Activated naive CD8-positive, alpha-beta T cell treated with anti-CD3 and anti-CD28 coated beads, Interleukin-2, amount 50 U/mL, for 24 hours (primary cell): ENCODE results near the gene GALP.
"Not testable (repeated sequence)": the region's sequence is repeated elsewhere in the genome, so short reads cannot be mapped to it uniquely, and the experiment has no call there.

Experiments
- ATAC-seq: fragments of 150-1000 bp; cut with Tn5 transposase; one replicate; pipeline ENCODE4 v1.10.0; 2021
- DNase-seq: peaks from one replicate; pipeline ENCODE4 v3.0.0; 2021
- H3K27ac Mint-ChIP-seq: one replicate; pipeline ENCODE4 v1.8.0; 2021; ENCODE audit warnings: mild to moderate bottlenecking, mixed read lengths
- H3K27me3 Mint-ChIP-seq: one replicate; pipeline ENCODE4 v1.8.0; 2021; ENCODE audit warnings: mixed read lengths
- H3K36me3 Mint-ChIP-seq: one replicate; pipeline ENCODE4 v1.8.0; 2021; ENCODE audit warnings: low read depth, mixed read lengths
- H3K4me1 Mint-ChIP-seq: one replicate; pipeline ENCODE4 v1.8.0; 2021; ENCODE audit warnings: mixed read lengths
- H3K4me3 Mint-ChIP-seq: one replicate; pipeline ENCODE4 v1.8.0; 2021; ENCODE audit warnings: mild to moderate bottlenecking, moderate library complexity, mixed read lengths
- H3K9me3 Mint-ChIP-seq: one replicate; pipeline ENCODE4 v1.8.0; 2021; ENCODE audit warnings: mixed read lengths

GALP gene

GRCh38 chr19:56158170-56158757, 17.5 kb upstream of the GALP start:
- H3K36me3 Mint-ChIP-seq = peaks cover 7% of the 10 kb centered on the region
- no peak for DNase-seq

GRCh38 chr19:56159009-56159559, 16.7 kb upstream of the GALP start:
- no peak for DNase-seq
- no peaks in the 10 kb centered on the region for H3K9me3 Mint-ChIP-seq
- peaks cover 7% of the 10 kb centered on the region for H3K36me3 Mint-ChIP-seq
- ATAC-seq = no peak
- H3K27ac Mint-ChIP-seq = no peak overlapping the region
- no peak overlapping the region for H3K4me3 Mint-ChIP-seq
- no peaks in the 10 kb centered on the region for H3K27me3 Mint-ChIP-seq
- H3K4me1 Mint-ChIP-seq = peaks cover 12% of the 10 kb centered on the region

More at GRCh38 chr19:56158170-56158757, 17.5 kb upstream of the GALP start:
- ATAC-seq = no peak
- Mint-ChIP-seq H3K27ac (no peak overlapping the region), H3K9me3 (no peaks in the 10 kb centered on the region), H3K4me3 (no peak overlapping the region), H3K27me3 (no peaks in the 10 kb centered on the region), H3K4me1 (peaks cover 11% of the 10 kb centered on the region)

GRCh38 chr19:56159622-56160271, 16.1 kb upstream of the GALP start:
- Mint-ChIP-seq H3K36me3 (peaks cover 7% of the 10 kb centered on the region), H3K4me1 (peaks cover 13% of the 10 kb centered on the region), H3K27ac (no peak overlapping the region), H3K27me3 (no peaks in the 10 kb centered on the region), H3K4me3 (no peak overlapping the region), H3K9me3 (no peaks in the 10 kb centered on the region)
- DNase-seq (no peak), ATAC-seq (no peak)

- Mint-ChIP-seq H3K27ac (no peak overlapping the region), H3K4me3 (no peak overlapping the region), H3K4me1 (peaks cover 12% of the 10 kb centered on the region), H3K36me3 (peaks cover 7% of the 10 kb centered on the region), H3K9me3 (no peaks in the 10 kb centered on the region), H3K27me3 (no peaks in the 10 kb centered on the region)
- DNase-seq = no peak
- no peak for ATAC-seq
Measured at GRCh38 chr19:56161534-56161933, 14.3 kb upstream of the GALP start.

GRCh38 chr19:56162258-56162657, 13.6 kb upstream of the GALP start:
- Mint-ChIP-seq H3K36me3 (peaks cover 7% of the 10 kb centered on the region), H3K27me3 (no peaks in the 10 kb centered on the region), H3K4me1 (peaks cover 12% of the 10 kb centered on the region), H3K9me3 (no peaks in the 10 kb centered on the region), H3K27ac (no peak overlapping the region), H3K4me3 (no peak overlapping the region)
- no peak for DNase-seq
- ATAC-seq = peak; percentile 78

GRCh38 chr19:56163097-56163496, 12.7 kb upstream of the GALP start:
- Mint-ChIP-seq H3K27ac (no peak overlapping the region), H3K4me3 (no peak overlapping the region), H3K9me3 (no peaks in the 10 kb centered on the region), H3K4me1 (peaks cover 12% of the 10 kb centered on the region), H3K27me3 (no peaks in the 10 kb centered on the region), H3K36me3 (peaks cover 7% of the 10 kb centered on the region)
- DNase-seq (no peak), ATAC-seq (no peak)

- Mint-ChIP-seq H3K27ac (no peak overlapping the region), H3K4me3 (no peak overlapping the region), H3K36me3 (no peaks in the 10 kb centered on the region), H3K9me3 (no peaks in the 10 kb centered on the region), H3K4me1 (peaks cover 9% of the 10 kb centered on the region), H3K27me3 (peaks cover 5% of the 10 kb centered on the region)
- no peak for DNase-seq
- ATAC-seq = no peak
Measured at GRCh38 chr19:56167064-56167578, 8.7 kb upstream of the GALP start.

- Mint-ChIP-seq H3K27ac (no peak overlapping the region), H3K9me3 (no peaks in the 10 kb centered on the region), H3K36me3 (no peaks in the 10 kb centered on the region), H3K27me3 (peaks cover 10% of the 10 kb centered on the region), H3K4me3 (no peak overlapping the region), H3K4me1 (no peaks in the 10 kb centered on the region)
- DNase-seq (no peak), ATAC-seq (no peak)
Measured at GRCh38 chr19:56170261-56170660, 5.5 kb upstream of the GALP start.

- Mint-ChIP-seq H3K27me3 (peaks cover 10% of the 10 kb centered on the region), H3K27ac (no peak overlapping the region), H3K4me1 (no peaks in the 10 kb centered on the region), H3K4me3 (no peak overlapping the region), H3K36me3 (no peaks in the 10 kb centered on the region), H3K9me3 (no peaks in the 10 kb centered on the region)
- DNase-seq (no peak), ATAC-seq (no peak)
Measured at GRCh38 chr19:56174086-56174485, 1.7 kb upstream of the GALP start.

- DNase-seq (no peak), ATAC-seq (no peak)
- no peaks in the 10 kb centered on the region for H3K36me3 Mint-ChIP-seq
- H3K27ac Mint-ChIP-seq = no peak overlapping the region
- H3K4me1 Mint-ChIP-seq = no peaks in the 10 kb centered on the region
- no peak overlapping the region for H3K4me3 Mint-ChIP-seq
- no peaks in the 10 kb centered on the region for H3K9me3 Mint-ChIP-seq
- H3K27me3 Mint-ChIP-seq = peaks cover 10% of the 10 kb centered on the region
Measured at GRCh38 chr19:56174550-56174949, 1.3 kb upstream of the GALP start.

- DNase-seq, H3K27ac Mint-ChIP-seq, ATAC-seq, H3K4me1 Mint-ChIP-seq, H3K36me3 Mint-ChIP-seq, H3K9me3 Mint-ChIP-seq, H3K27me3 Mint-ChIP-seq, H3K4me3 Mint-ChIP-seq: not testable (repeated sequence)
Measured at GRCh38 chr19:56176310-56176709, 502 bp downstream of the GALP start.

GRCh38 chr19:56176881-56177280, 1.1 kb downstream of the GALP start:
- Mint-ChIP-seq H3K4me3 (no peak overlapping the region), H3K4me1 (no peaks in the 10 kb centered on the region), H3K9me3 (no peaks in the 10 kb centered on the region), H3K36me3 (no peaks in the 10 kb centered on the region), H3K27me3 (peaks cover 6% of the 10 kb centered on the region), H3K27ac (no peak overlapping the region)
- DNase-seq (no peak), ATAC-seq (no peak)

- Mint-ChIP-seq H3K27me3 (peaks cover 3% of the 10 kb centered on the region), H3K9me3 (no peaks in the 10 kb centered on the region)
Measured at GRCh38 chr19:56177564-56178243, 1.9 kb downstream of the GALP start.

GRCh38 chr19:56189785-56190184, 14.0 kb downstream of the GALP start:
- no peaks in the 10 kb centered on the region for H3K36me3 Mint-ChIP-seq
- no peak overlapping the region for H3K27ac Mint-ChIP-seq
- DNase-seq (no peak), ATAC-seq (no peak)
- H3K27me3 Mint-ChIP-seq = peaks cover 11% of the 10 kb centered on the region
- H3K4me1 Mint-ChIP-seq = no peaks in the 10 kb centered on the region
- no peaks in the 10 kb centered on the region for H3K9me3 Mint-ChIP-seq
- no peak overlapping the region for H3K4me3 Mint-ChIP-seq

More at GRCh38 chr19:56177564-56178243, 1.9 kb downstream of the GALP start:
- ATAC-seq (no peak), DNase-seq (no peak)
- Mint-ChIP-seq H3K4me3 (no peak overlapping the region), H3K27ac (no peak overlapping the region), H3K4me1 (no peaks in the 10 kb centered on the region), H3K36me3 (no peaks in the 10 kb centered on the region)

- Mint-ChIP-seq H3K9me3 (no peaks in the 10 kb centered on the region), H3K27ac (no peak overlapping the region), H3K36me3 (no peaks in the 10 kb centered on the region), H3K4me3 (no peak overlapping the region), H3K4me1 (no peaks in the 10 kb centered on the region), H3K27me3 (peaks cover 4% of the 10 kb centered on the region)
- ATAC-seq (no peak), DNase-seq (no peak)
Measured at GRCh38 chr19:56191115-56191514, 15.3 kb downstream of the GALP start.
